ENCODE results near the gene NEK10. TPM values are rescaled to one million over a fixed set of nuclear protein-coding genes. Genes with fewer than 3 reads are reported as not detected.

NEK10 gene
- total RNA-seq, 3 donors from 2014 or later (not counting 1 experiment from before 2014, with no cell fraction given) = 0.68 to 1.6 (median 0.80) TPM

GRCh38 chr3:27114129-27114528 lies 255.1 kb downstream of the NEK10 start:
- no peak for ATAC-seq
- Histone ChIP-seq H3K27ac (ENCODE audit: low read length) (no peak overlapping the region), H3K36me3 (ENCODE audit: control insufficient read depth, insufficient read depth, low read length) (no peaks in the 10 kb centered on the region), H3K27me3 (ENCODE audit: control insufficient read depth, insufficient read depth, low read length) (no peaks in the 10 kb centered on the region), H3K9me3 (ENCODE audit: control insufficient read depth, insufficient read depth, low read length) (no peaks in the 10 kb centered on the region), H3K4me3 (ENCODE audit: low read length) (no peak overlapping the region), H3K4me1 (ENCODE audit: control insufficient read depth, insufficient read depth, low read length) (no peaks in the 10 kb centered on the region)
- Mint-ChIP-seq H3K4me3 (no peak overlapping the region), H3K9me3 (no peaks in the 10 kb centered on the region), H3K27ac (no peak overlapping the region), H3K4me1 (no peaks in the 10 kb centered on the region), H3K36me3 (no peaks in the 10 kb centered on the region), H3K27me3 (ENCODE audit: low read depth in 2 of 2) (no peaks in the 10 kb centered on the region)
- DNase-seq = no peak
- intact Hi-C loops (cut with micrococcal nuclease) = no loop called here
- WGBS (ENCODE audit: insufficient coverage) = no CpG with 5 or more reads among the region's 2 CpGs
- no peak for TF ChIP-seq CTCF (IDR thresholded peaks at IDR 0.05)

GRCh38 chr3:27110020-27110419 lies 259.2 kb downstream of the NEK10 start:
- Mint-ChIP-seq H3K27me3 (ENCODE audit: low read depth in 2 of 2) (no peaks in the 10 kb centered on the region), H3K36me3 (no peaks in the 10 kb centered on the region), H3K4me1 (no peaks in the 10 kb centered on the region), H3K27ac (no peak overlapping the region), H3K9me3 (no peaks in the 10 kb centered on the region), H3K4me3 (no peak overlapping the region)
- TF ChIP-seq CTCF (IDR thresholded peaks at IDR 0.05) = no peak
- H3K4me3 ChIP-seq (ENCODE audit: low read length) = no peak overlapping the region
- H3K36me3 ChIP-seq (ENCODE audit: control insufficient read depth, insufficient read depth, low read length) = no peaks in the 10 kb centered on the region
- H3K9me3 ChIP-seq (ENCODE audit: control insufficient read depth, insufficient read depth, low read length) = no peaks in the 10 kb centered on the region
- DNase-seq = no peak
- ATAC-seq = no peak
- H3K27me3 ChIP-seq (ENCODE audit: control insufficient read depth, insufficient read depth, low read length) = no peaks in the 10 kb centered on the region
- H3K4me1 ChIP-seq (ENCODE audit: control insufficient read depth, insufficient read depth, low read length) = no peaks in the 10 kb centered on the region
- no peak overlapping the region for H3K27ac ChIP-seq (ENCODE audit: low read length)
- 89% methylated on average over 2 of the region's 3 CpGs for WGBS (ENCODE audit: insufficient coverage)
- intact Hi-C loops (cut with micrococcal nuclease) = no loop called here

GRCh38 chr3:27108322-27108721 lies 260.9 kb downstream of the NEK10 start:
- peaks cover 0 to 2% of the 10 kb centered on the region in 2 donors for H3K27me3 Mint-ChIP-seq (ENCODE audit: low read depth in 2 of 2)
- H3K27me3 ChIP-seq (ENCODE audit: control insufficient read depth, insufficient read depth, low read length) = no peaks in the 10 kb centered on the region
- 88% methylated on average over 3 of the region's 4 CpGs for WGBS (ENCODE audit: insufficient coverage)
- no peak overlapping the region for H3K27ac ChIP-seq (ENCODE audit: low read length)
- intact Hi-C loops (cut with micrococcal nuclease) = no loop called here
- no peak overlapping the region for H3K27ac Mint-ChIP-seq
- no peaks in the 10 kb centered on the region for H3K36me3 Mint-ChIP-seq
- no peaks in the 10 kb centered on the region for H3K9me3 ChIP-seq (ENCODE audit: control insufficient read depth, insufficient read depth, low read length)
- no peak for ATAC-seq
- H3K4me1 ChIP-seq (ENCODE audit: control insufficient read depth, insufficient read depth, low read length) = no peaks in the 10 kb centered on the region
- no peaks in the 10 kb centered on the region for H3K36me3 ChIP-seq (ENCODE audit: control insufficient read depth, insufficient read depth, low read length)
- no peak for TF ChIP-seq CTCF (IDR thresholded peaks at IDR 0.05)
- H3K9me3 Mint-ChIP-seq = no peaks in the 10 kb centered on the region
- no peak overlapping the region for H3K4me3 Mint-ChIP-seq
- H3K4me1 Mint-ChIP-seq = no peaks in the 10 kb centered on the region
- no peak for DNase-seq
- no peak overlapping the region for H3K4me3 ChIP-seq (ENCODE audit: low read length)

- Mint-ChIP-seq H3K27ac (no peak overlapping the region), H3K9me3 (no peaks in the 10 kb centered on the region), H3K4me3 (no peak overlapping the region), H3K36me3 (no peaks in the 10 kb centered on the region), H3K4me1 (no peaks in the 10 kb centered on the region), H3K27me3 (ENCODE audit: low read depth in 2 of 2) (peaks cover 3 to 5% of the 10 kb centered on the region in 2 donors)
- Histone ChIP-seq H3K27me3 (ENCODE audit: control insufficient read depth, insufficient read depth, low read length) (no peaks in the 10 kb centered on the region), H3K27ac (ENCODE audit: low read length) (no peak overlapping the region), H3K4me3 (ENCODE audit: low read length) (no peak overlapping the region), H3K36me3 (ENCODE audit: control insufficient read depth, insufficient read depth, low read length) (no peaks in the 10 kb centered on the region), H3K9me3 (ENCODE audit: control insufficient read depth, insufficient read depth, low read length) (no peaks in the 10 kb centered on the region), H3K4me1 (ENCODE audit: control insufficient read depth, insufficient read depth, low read length) (no peaks in the 10 kb centered on the region)
- intact Hi-C loops (cut with micrococcal nuclease) = no loop called here
- DNase-seq = no peak
- ATAC-seq = no peak
- WGBS (ENCODE audit: insufficient coverage) = 71% methylated on average over 6 of the region's 6 CpGs
- TF ChIP-seq CTCF (IDR thresholded peaks at IDR 0.05) = no peak
Observed at GRCh38 chr3:27105904-27106303, 263.3 kb downstream of the NEK10 start.
